ENCODE results near the gene DCC. TPM values are rescaled to one million over a fixed set of nuclear protein-coding genes. Genes with fewer than 3 reads are reported as not detected.

Gene DCC
- total and polyA plus RNA-seq, 4 donors, result 0.16 to 5.3 (median 2.5) TPM

- 66 to 68% methylated on average over 1 of the region's 1 CpG for WGBS, 2 donors
- TF ChIP-seq CTCF (IDR thresholded peaks at IDR 0.05; ENCODE audit: control extremely low read depth, extremely low read depth), result no peak
- no peaks in the 10 kb centered on the region for H3K36me3 ChIP-seq (ENCODE audit: control insufficient read depth in 4 of 4, insufficient read depth in 4 of 4, low read length in 4 of 4)
- no peaks in the 10 kb centered on the region for H3K27me3 ChIP-seq (ENCODE audit: control insufficient read depth in 3 of 3, insufficient read depth in 3 of 3, low read length in 2 of 3)
- DNase-seq, result no peak
- H3K9ac ChIP-seq (ENCODE audit: insufficient read depth in 1 of 2, low read length in 2 of 2), result no peak overlapping the region
- no peak overlapping the region for H3K27ac ChIP-seq (ENCODE audit: low read depth in 1 of 2, low read length in 1 of 2)
- ATAC-seq (ENCODE audit: insufficient read depth, low FRiP score), result no peak
- no peaks in the 10 kb centered on the region for H3K4me1 ChIP-seq (ENCODE audit: control insufficient read depth in 5 of 5, insufficient read depth in 5 of 5, low read length in 5 of 5)
- no peak overlapping the region for H3K4me3 ChIP-seq
- no peaks in the 10 kb centered on the region for H3K9me3 ChIP-seq (ENCODE audit: control insufficient read depth in 4 of 4, insufficient read depth in 3 of 4, low read length in 3 of 4)
These were observed 242.1 kb downstream of the DCC start for GRCh38 chr18:52582061-52582460.

DNA sequence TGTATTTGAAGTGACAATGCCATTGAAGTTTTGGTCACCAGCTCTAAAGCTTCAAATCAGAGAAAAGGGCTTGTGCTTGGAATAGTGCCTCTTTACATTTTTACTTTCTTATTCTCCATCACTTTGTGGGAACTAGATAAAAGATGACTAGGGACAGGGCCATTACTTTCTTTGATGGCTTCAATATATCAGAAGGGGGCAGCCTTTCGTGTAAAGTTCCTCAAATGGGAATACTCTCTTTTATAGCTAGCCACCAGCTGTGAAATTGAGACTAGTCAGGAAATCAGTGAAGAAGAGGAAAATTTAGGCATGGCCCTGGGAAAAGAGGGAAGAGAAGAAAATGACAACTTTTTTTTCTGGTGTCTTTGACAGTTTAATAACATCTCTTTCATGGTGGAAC is 242.5 kb downstream of the DCC start:
- WGBS, 2 donors, result 18 to 28% methylated on average over 1 of the region's 1 CpG
- TF ChIP-seq CTCF (IDR thresholded peaks at IDR 0.05; ENCODE audit: control extremely low read depth, extremely low read depth), result no peak
- H3K27me3 ChIP-seq (ENCODE audit: control insufficient read depth in 3 of 3, insufficient read depth in 3 of 3, low read length in 2 of 3), result no peaks in the 10 kb centered on the region
- H3K27ac ChIP-seq (ENCODE audit: low read depth in 1 of 2, low read length in 1 of 2), result no peak overlapping the region
- H3K9me3 ChIP-seq (ENCODE audit: control insufficient read depth in 4 of 4, insufficient read depth in 3 of 4, low read length in 3 of 4), result no peaks in the 10 kb centered on the region
- ATAC-seq (ENCODE audit: insufficient read depth, low FRiP score) (no peak), DNase-seq (no peak)
- H3K4me3 ChIP-seq, result no peak overlapping the region
- no peaks in the 10 kb centered on the region for H3K36me3 ChIP-seq (ENCODE audit: control insufficient read depth in 4 of 4, insufficient read depth in 4 of 4, low read length in 4 of 4)
- H3K9ac ChIP-seq (ENCODE audit: insufficient read depth in 1 of 2, low read length in 2 of 2), result no peak overlapping the region
- no peaks in the 10 kb centered on the region for H3K4me1 ChIP-seq (ENCODE audit: control insufficient read depth in 5 of 5, insufficient read depth in 5 of 5, low read length in 5 of 5)

DNA sequence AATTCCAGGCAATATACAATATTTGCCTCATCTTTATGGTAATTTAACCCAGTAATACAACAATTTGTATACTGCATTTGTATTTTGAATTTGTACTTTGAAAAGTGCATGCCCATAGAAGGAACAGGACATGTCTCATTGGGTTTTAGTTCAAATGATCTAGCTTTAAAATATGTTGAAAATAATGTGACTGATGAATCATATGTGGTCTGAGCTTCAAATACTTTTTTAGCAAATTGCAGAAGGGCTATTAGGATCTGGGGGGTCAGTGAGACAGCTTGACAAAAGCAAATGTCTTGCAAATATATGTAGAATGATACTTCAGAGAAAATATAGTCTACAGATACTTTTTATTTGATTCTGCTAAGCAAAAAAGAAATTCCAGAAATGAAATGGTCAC is 248.9 kb downstream of the DCC start:
- no peaks in the 10 kb centered on the region for H3K27me3 ChIP-seq (ENCODE audit: control insufficient read depth in 3 of 3, insufficient read depth in 3 of 3, low read length in 2 of 3)
- TF ChIP-seq CTCF (IDR thresholded peaks at IDR 0.05; ENCODE audit: control extremely low read depth, extremely low read depth), result no peak
- DNase-seq (no peak), ATAC-seq (ENCODE audit: insufficient read depth, low FRiP score) (no peak)
- no peaks in the 10 kb centered on the region for H3K36me3 ChIP-seq (ENCODE audit: control insufficient read depth in 4 of 4, insufficient read depth in 4 of 4, low read length in 4 of 4)
- H3K9ac ChIP-seq (ENCODE audit: insufficient read depth in 1 of 2, low read length in 2 of 2), result no peak overlapping the region
- H3K4me1 ChIP-seq (ENCODE audit: control insufficient read depth in 5 of 5, insufficient read depth in 5 of 5, low read length in 5 of 5), result peaks cover 0 to 9% (median 0%) of the 10 kb centered on the region in 5 donors
- no peaks in the 10 kb centered on the region for H3K9me3 ChIP-seq (ENCODE audit: control insufficient read depth in 4 of 4, insufficient read depth in 3 of 4, low read length in 3 of 4)
- H3K27ac ChIP-seq (ENCODE audit: low read depth in 1 of 2, low read length in 1 of 2), result no peak overlapping the region
- H3K4me3 ChIP-seq, result no peak overlapping the region

- Histone ChIP-seq H3K36me3 (ENCODE audit: control insufficient read depth in 4 of 4, insufficient read depth in 4 of 4, low read length in 4 of 4) (no peaks in the 10 kb centered on the region), H3K9ac (ENCODE audit: insufficient read depth in 1 of 2, low read length in 2 of 2) (no peak overlapping the region), H3K4me3 (no peak overlapping the region), H3K9me3 (ENCODE audit: control insufficient read depth in 4 of 4, insufficient read depth in 3 of 4, low read length in 3 of 4) (peaks cover 0 to 8% (median 0%) of the 10 kb centered on the region in 4 donors), H3K27ac (ENCODE audit: low read depth in 1 of 2, low read length in 1 of 2) (no peak overlapping the region), H3K27me3 (ENCODE audit: control insufficient read depth in 3 of 3, insufficient read depth in 3 of 3, low read length in 2 of 3) (no peaks in the 10 kb centered on the region), H3K4me1 (ENCODE audit: control insufficient read depth in 5 of 5, insufficient read depth in 5 of 5, low read length in 5 of 5) (peaks cover 0 to 36% (median 6%) of the 10 kb centered on the region in 5 donors)
- 53 to 64% methylated on average over 5 of the region's 5 CpGs for WGBS, 2 donors
- no peak for TF ChIP-seq CTCF (IDR thresholded peaks at IDR 0.05; ENCODE audit: control extremely low read depth, extremely low read depth)
- ATAC-seq (ENCODE audit: insufficient read depth, low FRiP score) (no peak), DNase-seq (peak; percentile 87 to 98 (median 98))
These were observed 256.9 kb downstream of the DCC start for GRCh38 chr18:52596748-52597435.

Data from lung (tissue), 12 donors.